Fibroblast of villous mesenchyme (primary cell): ENCODE measurements around the gene TTC9B. TPM values are rescaled to one million over a fixed set of nuclear protein-coding genes. Genes with fewer than 3 reads are reported as not detected.

ENCODE experiments used
- DNase-seq: peaks from one replicate; pipeline ENCODE4 v3.0.0-alpha.2; 2010; ENCODE audit warnings: low read depth
- H3K4me3 ChIP-seq: 2 replicates; pipeline ENCODE4 v1.5.1; 2011; ENCODE audit warnings: low read depth, mild to moderate bottlenecking, low read length
- CTCF ChIP-seq: IDR thresholded peaks from 2 replicates; pipeline ENCODE4 v1.5.1; 2012; ENCODE audit warnings: low read depth, mild to moderate bottlenecking, low read length; ENCODE audit not compliant: insufficient read depth
- total RNA-seq: library from RNA; depleted of rRNA; stranded (reverse); fragments of >200 nt; gene quantifications from 2 replicates; pipeline ENCODE4 v1.2.3, GENCODE V29; 2012

Gene TTC9B
- total RNA-seq, 1 donor: not detected

DNA sequence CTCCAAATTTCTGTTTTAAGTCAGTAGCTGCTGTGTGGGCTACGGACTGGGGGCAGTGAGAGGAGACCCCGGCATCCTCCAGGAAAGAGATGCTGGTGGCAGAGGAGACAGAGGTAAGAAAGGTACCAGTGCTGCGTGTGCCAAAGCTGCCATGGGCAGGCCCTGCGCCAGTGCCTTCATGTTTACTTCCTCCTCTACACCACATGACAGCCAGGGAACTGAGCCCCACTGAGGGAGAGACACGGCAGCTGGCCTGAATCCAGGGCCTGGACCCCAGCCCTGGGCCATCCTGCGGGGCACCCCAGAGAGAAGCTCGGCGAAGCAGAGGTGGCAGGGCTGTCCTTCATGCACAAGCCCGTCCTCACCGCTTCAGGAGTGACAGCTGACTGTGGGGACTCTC lies 31.0 kb upstream of the TTC9B start:
- DNase-seq: no peak
- TF ChIP-seq CTCF: no peak
- no peak overlapping the region for H3K4me3 ChIP-seq

- DNase-seq: no peak
- H3K4me3 ChIP-seq: no peak overlapping the region
- no peak for TF ChIP-seq CTCF
Observed at GRCh38 chr19:40247735-40248262, 29.6 kb upstream of the TTC9B start.

- DNase-seq: no peak
- H3K4me3 ChIP-seq: no peak overlapping the region
- no peak for TF ChIP-seq CTCF
Observed at GRCh38 chr19:40247178-40247577, 29.0 kb upstream of the TTC9B start.

DNA sequence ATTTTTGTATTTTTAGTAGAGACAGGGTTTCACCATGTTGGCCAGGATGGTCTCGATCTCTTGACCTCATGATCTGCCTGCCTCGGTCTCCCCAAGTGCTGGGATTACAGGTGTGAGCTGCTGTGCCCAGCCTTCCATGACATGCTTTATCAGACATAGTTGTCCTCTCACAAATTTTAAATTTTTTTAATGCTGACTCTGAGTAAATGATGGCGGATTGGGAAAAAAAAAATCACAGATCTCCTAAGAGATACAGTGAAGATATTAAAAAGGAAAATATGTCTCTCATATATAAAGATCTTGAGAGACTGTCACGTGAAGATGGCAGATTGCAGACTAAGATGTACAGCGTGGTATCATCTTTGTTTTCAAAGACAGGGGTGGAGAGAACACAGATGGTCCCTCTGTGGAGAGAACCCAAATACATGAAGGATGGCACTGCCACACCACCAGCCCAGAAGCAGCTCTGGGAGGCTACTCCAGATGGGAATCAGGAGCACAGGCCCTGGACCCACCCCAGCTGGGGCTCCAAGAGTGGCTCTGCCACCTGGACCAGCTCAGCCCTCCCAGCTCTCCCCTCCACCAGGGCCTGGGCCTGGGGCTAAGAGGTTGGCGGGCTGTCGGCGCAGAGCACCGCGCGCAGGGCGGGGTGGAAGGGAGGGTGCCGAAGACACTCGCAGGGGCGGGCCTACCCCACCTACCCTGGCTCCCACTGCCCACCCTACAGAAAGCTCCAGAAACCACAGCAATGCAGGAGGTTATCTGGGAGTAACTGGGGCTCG lies 28.3 kb upstream of the TTC9B start:
- DNase-seq: no peak
- no peak overlapping the region for H3K4me3 ChIP-seq
- TF ChIP-seq CTCF: no peak

DNA sequence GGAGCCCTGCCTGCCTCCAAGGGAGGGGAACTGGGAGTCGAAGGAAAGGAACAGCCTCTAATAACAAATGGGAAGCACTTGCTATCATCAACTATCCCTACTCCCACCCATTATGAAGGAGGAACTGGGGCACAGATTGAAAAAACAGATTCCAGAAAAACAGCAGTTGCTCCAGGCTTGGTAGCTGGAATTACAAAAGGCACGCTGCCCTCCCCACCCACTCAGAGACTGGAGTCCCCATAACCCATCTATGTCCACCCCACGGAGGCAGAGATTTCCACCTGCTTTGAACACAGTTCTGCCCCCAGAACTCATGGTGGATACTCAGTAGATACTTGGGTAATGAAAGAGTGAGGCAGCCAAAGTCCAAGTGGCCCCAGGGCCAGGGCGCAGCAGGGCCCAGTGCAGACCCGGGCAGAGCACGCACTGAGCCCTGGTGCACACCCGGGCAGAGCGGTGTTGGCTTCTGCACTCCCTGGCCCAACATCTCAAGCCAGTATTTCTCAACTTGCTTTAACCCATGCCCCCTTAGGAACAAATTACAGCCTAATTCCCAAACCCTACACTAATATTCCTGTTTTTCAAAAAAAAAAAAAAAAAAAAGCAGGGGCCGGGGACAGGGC lies 27.4 kb upstream of the TTC9B start:
- TF ChIP-seq CTCF: no peak
- no peak overlapping the region for H3K4me3 ChIP-seq
- DNase-seq: no peak

DNA sequence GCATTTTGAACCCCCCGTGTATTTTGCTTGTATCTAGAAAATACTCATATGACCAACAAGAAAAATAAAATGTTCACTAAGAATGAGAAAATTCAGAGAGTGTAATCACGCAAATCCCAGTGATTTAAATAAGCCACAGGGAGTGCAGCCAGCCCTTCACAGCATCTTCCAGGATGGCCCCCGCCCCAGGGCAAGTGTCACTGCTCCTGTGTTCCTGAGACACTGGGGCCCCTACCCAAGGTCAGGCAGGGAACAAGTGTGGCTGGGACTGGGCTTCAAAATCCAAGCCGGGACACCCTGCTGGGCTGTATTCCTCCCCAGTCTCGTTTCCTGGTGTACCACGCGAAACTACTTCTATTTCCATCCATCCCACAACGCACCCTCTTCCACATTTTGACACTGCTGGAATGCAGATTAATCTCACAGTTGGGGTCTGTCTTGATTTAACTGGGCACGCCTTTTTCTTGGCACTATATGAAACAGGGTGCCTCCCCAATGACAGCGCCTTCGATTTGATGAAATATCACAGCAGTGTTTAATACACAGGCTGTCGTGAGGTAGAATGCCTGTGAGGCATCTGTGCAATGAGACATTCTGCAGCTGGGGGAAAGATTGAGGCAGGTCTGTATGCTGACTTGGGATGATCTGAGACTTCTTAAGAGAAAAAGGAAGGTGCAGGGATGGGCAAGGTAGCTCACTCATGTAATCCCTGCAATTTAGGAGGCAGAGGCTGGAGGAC lies 26.6 kb upstream of the TTC9B start:
- no peak for TF ChIP-seq CTCF
- DNase-seq: no peak
- no peak overlapping the region for H3K4me3 ChIP-seq
